Ectodermal cell (in vitro differentiated cells): ENCODE data around the gene ST3GAL2.
A peak's percentile ranks its signal among the peaks of the same experiment; 100 is the strongest.

Experiments used
- H3K27ac ChIP-seq: 2 replicates; pipeline ENCODE4 v1.7.0; 2013; ENCODE audit warnings: mild to moderate bottlenecking, low read depth, low read length; ENCODE audit not compliant: insufficient read depth, poor library complexity, severe bottlenecking
- H3K27me3 ChIP-seq: 2 replicates; pipeline ENCODE4 v1.7.0; 2013; ENCODE audit warnings: mild to moderate bottlenecking, low read length; ENCODE audit not compliant: insufficient read depth, control insufficient read depth, poor library complexity, severe bottlenecking
- H3K36me3 ChIP-seq: one replicate; pipeline ENCODE4 v1.7.0; 2013; ENCODE audit warnings: low read length; ENCODE audit not compliant: control insufficient read depth, insufficient read depth
- H3K4me1 ChIP-seq: one replicate; pipeline ENCODE4 v1.7.0; 2013; ENCODE audit warnings: low read length; ENCODE audit not compliant: control insufficient read depth, insufficient read depth
- H3K4me3 ChIP-seq: 2 replicates; pipeline ENCODE4 v1.7.0; 2013; ENCODE audit warnings: low read depth, low read length, control low read depth; ENCODE audit not compliant: insufficient read depth
- H3K9me3 ChIP-seq: 2 replicates; pipeline ENCODE4 v1.7.0; 2013; ENCODE audit warnings: mild to moderate bottlenecking, low read length, moderate library complexity; ENCODE audit not compliant: control insufficient read depth
- WGBS, 2 experiments: methylation state at CpG; one replicate each; pipeline ENCODE4 v1.1.7; 2013; ENCODE audit warnings: missing lambda C conversion rate in 2 of 2; 5-methylcytosine and 5-hydroxymethylcytosine counted together

ST3GAL2 gene

DNA sequence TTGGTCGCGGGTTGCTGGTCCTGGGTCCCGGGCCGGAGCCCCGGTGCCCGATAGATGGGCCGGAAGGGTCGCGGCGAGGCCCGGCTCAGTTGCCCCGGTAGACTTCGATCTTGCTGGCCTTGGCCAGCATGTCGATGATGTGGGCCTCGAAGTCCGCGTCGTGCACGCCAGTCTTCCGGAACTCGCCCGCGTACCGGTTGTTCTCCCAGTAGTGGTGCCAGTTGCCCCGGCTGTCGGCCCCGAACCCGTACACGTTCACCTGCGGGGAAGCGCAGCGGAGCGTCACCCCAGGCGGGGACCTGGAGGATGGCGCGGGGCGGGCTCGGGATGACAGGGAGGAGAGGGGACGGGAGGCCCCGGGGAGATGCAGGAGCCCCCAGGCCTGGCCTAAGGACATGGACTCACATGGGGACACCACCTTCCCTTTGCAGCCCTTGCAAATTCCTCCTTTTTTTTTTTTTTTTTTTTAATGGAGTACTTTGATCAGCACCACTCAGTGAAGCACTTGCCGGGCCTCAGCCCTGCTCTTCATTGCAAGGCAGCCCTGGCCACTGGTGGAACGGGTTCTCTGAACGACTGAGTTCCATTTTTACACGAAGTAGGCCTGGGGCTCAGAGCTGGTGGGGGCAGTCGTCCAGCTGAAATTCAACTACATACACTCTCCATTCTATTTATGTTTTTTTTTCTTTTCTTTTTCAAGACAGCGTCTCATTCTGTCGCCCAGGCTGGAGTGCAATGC is 57.1 kb downstream of the ST3GAL2 start:
- H3K4me3 ChIP-seq, result peak overlapping the region; percentile 93
- no peaks in the 10 kb centered on the region for H3K27me3 ChIP-seq
- H3K27ac ChIP-seq, result no peak overlapping the region
- WGBS, 2 experiments, result 16% methylated on average over 47 of the region's 47 CpGs
- no peaks in the 10 kb centered on the region for H3K9me3 ChIP-seq
- H3K36me3 ChIP-seq, result peaks cover 2% of the 10 kb centered on the region
- peaks cover 8% of the 10 kb centered on the region for H3K4me1 ChIP-seq

DNA sequence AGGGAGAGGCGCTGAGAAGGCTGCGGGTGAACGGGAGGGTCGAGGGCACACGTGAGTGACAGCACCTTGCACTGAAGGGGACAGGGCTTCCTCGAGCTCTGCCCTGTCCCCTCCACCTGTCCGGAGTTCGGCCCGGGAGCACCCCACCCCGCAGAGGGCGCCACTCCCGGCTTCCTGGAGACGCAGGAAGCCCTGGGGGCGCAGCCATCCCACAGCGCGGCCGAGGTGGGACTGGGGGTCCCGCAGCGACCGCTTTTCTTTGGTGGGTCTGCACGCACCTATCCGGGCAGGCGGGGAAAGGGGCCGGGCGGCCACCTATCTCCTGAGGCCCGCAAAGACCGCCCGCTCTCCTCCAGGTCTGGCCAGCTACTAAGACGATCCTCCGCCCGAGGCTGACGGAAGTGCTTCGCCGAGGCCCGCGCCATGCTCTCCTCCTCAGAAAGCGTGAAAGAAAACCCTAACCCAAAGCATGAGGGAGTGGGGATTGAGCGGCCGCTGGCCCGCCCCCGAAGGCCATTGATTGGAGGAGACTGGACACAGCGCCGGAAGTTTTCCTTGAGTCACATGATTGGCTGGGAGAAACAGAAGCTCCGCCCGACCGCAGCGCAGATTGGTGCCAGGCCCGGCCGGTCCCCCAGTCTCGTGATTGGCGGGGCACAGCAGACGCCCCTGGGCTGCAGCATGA is 57.8 kb downstream of the ST3GAL2 start:
- peak overlapping the region; percentile 93 for H3K4me3 ChIP-seq
- H3K36me3 ChIP-seq, result no peaks in the 10 kb centered on the region
- peak overlapping the region; percentile 88 for H3K27ac ChIP-seq
- WGBS, 2 experiments, result 0% methylated on average over 52 of the region's 52 CpGs
- H3K4me1 ChIP-seq, result peaks cover 8% of the 10 kb centered on the region
- H3K27me3 ChIP-seq, result no peaks in the 10 kb centered on the region
- H3K9me3 ChIP-seq, result no peaks in the 10 kb centered on the region

DNA sequence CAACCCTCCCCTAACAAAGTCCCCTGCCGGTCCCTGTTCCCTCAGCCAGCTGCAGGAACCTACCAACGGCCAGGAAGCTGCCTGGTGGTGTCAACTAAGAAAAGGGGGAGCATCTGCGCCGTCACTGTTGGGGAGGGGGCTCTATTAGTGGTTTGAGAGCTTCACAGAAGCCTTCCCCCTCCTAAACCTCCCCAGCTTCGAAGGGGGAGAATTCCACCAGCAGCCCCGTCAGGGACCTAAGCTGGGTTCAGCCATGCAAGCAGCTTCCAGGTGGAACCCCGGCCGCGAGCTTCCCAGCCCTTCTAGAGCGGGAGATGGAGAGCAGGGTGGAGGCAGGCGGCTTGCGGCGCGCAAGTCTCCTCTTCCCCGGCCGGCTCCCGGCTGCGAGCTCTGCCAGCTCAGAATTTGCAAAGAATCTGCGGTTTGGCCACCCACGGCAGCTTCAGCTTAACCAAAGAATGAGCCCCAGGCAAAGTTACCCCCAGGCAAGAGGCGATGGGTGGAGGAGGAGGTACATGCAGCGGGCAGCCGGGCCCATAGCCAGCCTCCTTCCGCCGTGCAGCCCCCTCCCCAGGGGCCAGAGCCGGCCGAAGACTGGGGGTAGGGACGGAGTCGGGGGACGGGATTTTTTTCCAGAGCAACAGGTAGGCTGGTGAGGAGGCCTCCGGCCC is 58.5 kb downstream of the ST3GAL2 start:
- Histone ChIP-seq H3K27me3 (no peaks in the 10 kb centered on the region), H3K27ac (peak overlapping the region; percentile 88), H3K9me3 (no peaks in the 10 kb centered on the region), H3K4me3 (peak overlapping the region; percentile 93), H3K36me3 (no peaks in the 10 kb centered on the region), H3K4me1 (peaks cover 8% of the 10 kb centered on the region)
- WGBS, 2 experiments, result 0 to 1% methylated on average over 31 of the region's 31 CpGs

DNA sequence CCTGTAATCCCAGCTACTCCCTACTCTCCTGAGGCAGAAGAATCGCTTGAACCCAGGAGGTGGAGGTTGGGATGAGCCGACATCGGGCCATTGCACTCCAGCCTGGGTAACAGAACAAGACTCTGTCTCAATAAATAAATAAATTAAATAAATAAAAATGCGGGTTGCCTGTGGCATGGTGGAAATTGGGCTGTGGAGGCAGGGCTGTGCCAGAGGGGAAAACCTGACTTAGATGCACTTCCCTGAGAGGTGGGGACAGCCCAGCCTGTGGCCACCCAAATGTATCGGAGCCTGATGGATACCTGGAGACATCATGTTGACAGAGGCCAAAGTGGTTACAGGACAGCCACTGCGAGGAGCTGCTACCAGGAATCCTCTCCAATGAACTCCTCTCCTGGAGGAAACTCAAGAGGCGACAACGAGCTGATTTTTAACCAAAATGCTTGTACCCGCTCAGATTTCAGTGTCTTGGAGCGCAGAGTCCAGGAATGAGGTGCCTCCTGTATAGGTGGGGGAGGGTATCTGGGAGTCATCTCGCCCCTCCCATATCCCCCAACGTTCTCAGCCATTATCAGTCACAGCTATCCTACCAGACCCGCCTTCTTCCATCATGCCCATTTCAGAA is 59.9 kb downstream of the ST3GAL2 start:
- H3K27ac ChIP-seq, result no peak overlapping the region
- 91 to 94% methylated on average over 8 to 13 of the region's 13 CpGs for WGBS, 2 experiments
- no peaks in the 10 kb centered on the region for H3K27me3 ChIP-seq
- H3K4me3 ChIP-seq, result no peak overlapping the region
- peaks cover 8% of the 10 kb centered on the region for H3K4me1 ChIP-seq
- no peaks in the 10 kb centered on the region for H3K9me3 ChIP-seq
- no peaks in the 10 kb centered on the region for H3K36me3 ChIP-seq

DNA sequence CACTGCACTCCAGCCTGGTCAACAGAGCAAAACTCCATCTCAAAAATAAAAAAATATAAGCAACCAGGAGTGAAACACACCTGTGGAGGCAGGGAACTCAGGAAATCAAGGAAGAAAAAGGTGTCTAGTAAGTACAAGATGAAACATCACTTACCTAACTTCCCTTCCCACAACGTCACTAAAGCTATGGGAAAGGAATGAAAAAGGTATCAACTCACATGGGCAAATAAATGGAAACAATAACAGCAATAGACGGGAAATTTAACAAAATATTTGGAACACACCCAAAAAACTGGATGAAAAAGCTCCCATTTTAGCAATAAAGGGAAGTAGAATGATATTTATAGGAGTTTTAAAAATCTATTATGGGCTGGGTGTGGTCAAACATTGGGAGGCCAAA is 61.1 kb downstream of the ST3GAL2 start:
- Histone ChIP-seq H3K4me3 (no peak overlapping the region), H3K9me3 (no peaks in the 10 kb centered on the region), H3K27me3 (no peaks in the 10 kb centered on the region), H3K36me3 (peaks cover 1% of the 10 kb centered on the region), H3K4me1 (peaks cover 8% of the 10 kb centered on the region), H3K27ac (no peak overlapping the region)
- WGBS, 2 experiments, result 90 to 100% methylated on average over 1 to 2 of the region's 2 CpGs

DNA sequence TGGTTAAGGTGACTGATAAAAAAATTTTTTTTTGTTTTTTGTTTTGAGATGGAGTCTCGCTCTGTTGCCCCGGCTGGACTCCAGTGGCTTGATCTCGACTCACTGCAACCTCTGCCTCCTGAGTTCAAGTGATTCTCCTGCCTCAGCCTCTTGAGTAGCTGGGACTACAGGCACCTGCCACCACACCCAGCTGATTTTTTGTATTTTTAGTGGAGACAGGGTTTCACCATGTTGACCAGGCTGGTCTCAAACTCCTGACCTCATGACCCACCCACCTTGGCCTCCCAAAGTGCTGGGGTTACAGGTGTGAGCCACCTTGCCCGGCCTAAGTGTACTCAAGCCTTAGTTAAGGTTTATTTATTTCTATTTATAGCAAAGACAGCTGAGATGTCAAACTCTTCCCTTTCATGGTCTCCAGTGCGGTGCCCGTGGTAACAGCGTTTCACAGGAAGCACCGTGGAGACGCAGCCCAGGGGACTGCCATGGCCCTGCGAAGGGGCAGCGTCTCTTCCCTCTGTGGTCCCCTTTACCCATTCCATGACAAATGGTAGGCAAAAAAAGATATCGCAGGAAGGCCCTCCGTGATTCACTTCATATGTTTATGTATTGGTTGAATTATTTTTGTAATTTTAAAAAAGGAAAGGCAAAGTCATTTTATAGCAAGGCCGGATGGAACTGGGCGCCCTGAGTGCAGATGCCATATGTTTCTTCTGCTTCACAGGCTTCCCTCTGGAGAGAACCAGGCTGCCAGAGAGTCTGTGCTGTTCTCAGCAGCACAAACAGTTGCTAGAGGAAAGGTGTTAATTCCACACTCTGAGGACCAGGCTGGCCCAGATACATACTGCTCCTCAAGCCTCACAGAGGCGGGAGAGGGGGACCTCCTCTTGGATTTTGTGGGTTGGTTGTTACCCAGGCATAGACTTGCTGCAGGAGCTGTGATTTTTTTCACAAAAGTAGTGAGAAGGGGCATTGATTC is 63.0 kb downstream of the ST3GAL2 start:
- Histone ChIP-seq H3K4me1 (peaks cover 8% of the 10 kb centered on the region), H3K27ac (peak overlapping the region; percentile 23), H3K4me3 (no peak overlapping the region), H3K27me3 (no peaks in the 10 kb centered on the region), H3K9me3 (no peaks in the 10 kb centered on the region), H3K36me3 (peaks cover 13% of the 10 kb centered on the region)
- WGBS, 2 experiments, result 96 to 97% methylated on average over 16 of the region's 16 CpGs

DNA sequence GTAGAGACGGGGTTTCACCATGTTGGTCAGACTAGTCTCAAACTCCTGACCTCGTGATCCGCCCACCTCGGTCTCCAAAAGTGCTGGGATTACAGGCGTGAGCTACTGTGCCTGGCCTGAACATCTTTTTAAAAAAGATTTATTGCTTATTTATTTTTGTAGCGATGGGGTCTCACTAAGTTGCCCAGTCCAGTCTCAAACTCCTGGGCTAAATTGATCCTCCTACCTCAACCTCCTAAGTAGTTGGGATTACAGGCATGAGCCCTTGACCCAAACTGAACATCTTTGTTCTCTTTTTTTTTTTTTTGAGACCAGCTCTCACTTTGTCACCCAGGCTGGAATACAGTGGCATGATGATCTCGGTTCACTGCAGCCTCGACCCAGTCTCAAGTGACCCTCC is 64.7 kb downstream of the ST3GAL2 start:
- WGBS, 2 experiments, result 89 to 94% methylated on average over 8 of the region's 8 CpGs
- H3K9me3 ChIP-seq, result no peaks in the 10 kb centered on the region
- H3K27ac ChIP-seq, result no peak overlapping the region
- no peaks in the 10 kb centered on the region for H3K27me3 ChIP-seq
- no peaks in the 10 kb centered on the region for H3K4me1 ChIP-seq
- H3K4me3 ChIP-seq, result no peak overlapping the region
- peaks cover 13% of the 10 kb centered on the region for H3K36me3 ChIP-seq

DNA sequence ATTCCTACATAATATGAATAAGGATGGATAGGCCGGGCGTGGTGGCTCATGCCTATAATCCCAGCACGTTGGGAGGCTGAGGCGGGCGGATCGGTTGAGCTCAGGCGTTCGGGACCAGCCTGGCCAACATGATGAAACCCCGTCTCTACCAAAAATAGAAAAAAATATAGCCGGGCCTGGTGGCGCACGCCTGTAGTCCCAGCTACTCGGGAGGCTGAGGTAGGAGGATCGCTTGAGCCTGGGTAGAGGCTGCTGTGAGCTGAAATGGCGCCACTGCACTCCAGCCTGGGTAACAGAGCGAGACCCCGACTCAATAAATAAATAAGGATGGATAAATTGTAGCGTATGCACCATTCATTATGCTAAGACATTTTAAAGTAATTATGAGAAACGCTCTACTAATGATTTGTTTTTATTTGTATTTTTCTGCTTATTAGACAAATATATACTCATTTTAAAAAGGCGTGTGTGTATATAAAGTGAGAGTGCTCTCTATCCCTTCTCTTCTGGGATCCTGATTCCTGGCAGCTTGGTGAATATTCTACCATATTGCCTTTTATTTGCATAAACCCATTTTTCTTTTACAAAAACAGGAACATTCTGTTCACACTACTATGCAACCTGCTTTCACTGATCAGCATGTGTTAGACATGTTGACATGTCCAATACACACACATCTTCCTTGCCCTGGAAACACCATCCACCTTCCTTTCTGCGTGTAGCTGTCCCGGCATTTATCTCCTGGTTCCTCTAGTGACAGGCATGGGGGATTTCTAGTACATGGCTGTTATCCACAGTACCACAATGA is 65.8 kb downstream of the ST3GAL2 start:
- Histone ChIP-seq H3K27me3 (no peaks in the 10 kb centered on the region), H3K4me1 (no peaks in the 10 kb centered on the region), H3K27ac (no peak overlapping the region), H3K4me3 (no peak overlapping the region), H3K36me3 (peaks cover 13% of the 10 kb centered on the region), H3K9me3 (no peaks in the 10 kb centered on the region)
- WGBS, 2 experiments, result 94 to 95% methylated on average over 20 to 21 of the region's 22 CpGs

DNA sequence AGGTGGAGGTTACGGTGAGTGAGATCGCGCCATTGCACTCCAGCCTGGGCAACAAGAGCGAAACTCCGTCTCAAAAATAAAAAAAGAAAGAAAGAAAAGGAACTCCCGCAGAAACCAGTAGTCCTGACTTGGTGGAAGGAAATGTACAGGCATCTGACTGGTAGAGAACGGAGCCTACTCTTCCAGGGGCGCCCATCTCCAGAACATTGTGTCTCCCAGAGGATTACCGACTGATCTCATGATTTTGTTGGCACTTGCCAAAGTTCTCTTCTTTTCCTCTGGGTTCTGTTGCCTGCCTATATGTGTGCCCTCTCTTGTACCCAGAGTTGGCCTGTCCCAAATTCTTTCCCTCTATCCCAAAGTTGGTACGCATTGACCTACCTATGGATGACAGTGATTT is 68.0 kb downstream of the ST3GAL2 start:
- Histone ChIP-seq H3K36me3 (peaks cover 18% of the 10 kb centered on the region), H3K27ac (no peak overlapping the region), H3K27me3 (no peaks in the 10 kb centered on the region), H3K4me1 (no peaks in the 10 kb centered on the region), H3K4me3 (no peak overlapping the region), H3K9me3 (no peaks in the 10 kb centered on the region)
- WGBS, 2 experiments, result 95 to 97% methylated on average over 10 of the region's 10 CpGs
